AG09319 (cell line): ENCODE measurements around the gene TCIRG1.

Experiments used
- DNase-seq: peaks from one replicate; pipeline ENCODE4 v3.0.0-alpha.2; 2010; ENCODE audit warnings: low read depth; ENCODE audit errors: extremely low read depth
- CTCF ChIP-seq: IDR thresholded peaks from 2 replicates; pipeline ENCODE4 v1.5.1; 2011; ENCODE audit warnings: low read depth, mild to moderate bottlenecking, inconsistent platforms, low read length, moderate library complexity

Gene TCIRG1

GRCh38 chr11:68040101-68040956, 1.5 kb downstream of the TCIRG1 start:
- TF ChIP-seq CTCF, result no peak
- DNase-seq, result peak; percentile 35

DNA sequence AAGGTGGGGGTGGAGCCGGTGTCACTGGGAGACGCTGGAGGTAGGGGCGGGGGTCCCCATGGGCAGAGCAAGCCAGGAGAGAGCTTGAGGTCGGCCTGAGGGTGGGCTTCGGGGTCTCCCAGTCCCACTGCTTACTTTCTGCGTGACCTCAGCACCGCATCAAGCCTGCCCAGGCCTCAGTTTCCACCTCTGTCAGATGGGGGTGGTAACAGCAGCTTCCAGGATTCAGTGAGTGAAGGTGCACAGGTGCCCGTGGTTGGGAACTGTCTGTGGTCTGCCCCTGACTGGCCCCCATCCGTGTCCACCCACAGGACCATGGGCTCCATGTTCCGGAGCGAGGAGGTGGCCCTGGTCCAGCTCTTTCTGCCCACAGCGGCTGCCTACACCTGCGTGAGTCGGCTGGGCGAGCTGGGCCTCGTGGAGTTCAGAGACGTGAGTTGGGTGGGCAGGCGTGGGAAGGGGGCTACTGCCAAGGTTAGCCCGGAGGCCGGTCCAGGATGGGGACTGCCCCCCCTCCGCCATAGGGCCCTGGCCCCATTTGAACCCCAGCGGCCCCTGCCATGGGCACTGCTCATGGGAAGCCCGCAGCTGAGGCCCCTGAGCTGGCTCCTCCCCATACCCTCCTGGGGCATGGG, 2.2 kb downstream of the TCIRG1 start:
- DNase-seq, result no peak
- no peak for TF ChIP-seq CTCF

GRCh38 chr11:68041617-68042218, 2.9 kb downstream of the TCIRG1 start:
- no peak for DNase-seq
- TF ChIP-seq CTCF, result no peak

DNA sequence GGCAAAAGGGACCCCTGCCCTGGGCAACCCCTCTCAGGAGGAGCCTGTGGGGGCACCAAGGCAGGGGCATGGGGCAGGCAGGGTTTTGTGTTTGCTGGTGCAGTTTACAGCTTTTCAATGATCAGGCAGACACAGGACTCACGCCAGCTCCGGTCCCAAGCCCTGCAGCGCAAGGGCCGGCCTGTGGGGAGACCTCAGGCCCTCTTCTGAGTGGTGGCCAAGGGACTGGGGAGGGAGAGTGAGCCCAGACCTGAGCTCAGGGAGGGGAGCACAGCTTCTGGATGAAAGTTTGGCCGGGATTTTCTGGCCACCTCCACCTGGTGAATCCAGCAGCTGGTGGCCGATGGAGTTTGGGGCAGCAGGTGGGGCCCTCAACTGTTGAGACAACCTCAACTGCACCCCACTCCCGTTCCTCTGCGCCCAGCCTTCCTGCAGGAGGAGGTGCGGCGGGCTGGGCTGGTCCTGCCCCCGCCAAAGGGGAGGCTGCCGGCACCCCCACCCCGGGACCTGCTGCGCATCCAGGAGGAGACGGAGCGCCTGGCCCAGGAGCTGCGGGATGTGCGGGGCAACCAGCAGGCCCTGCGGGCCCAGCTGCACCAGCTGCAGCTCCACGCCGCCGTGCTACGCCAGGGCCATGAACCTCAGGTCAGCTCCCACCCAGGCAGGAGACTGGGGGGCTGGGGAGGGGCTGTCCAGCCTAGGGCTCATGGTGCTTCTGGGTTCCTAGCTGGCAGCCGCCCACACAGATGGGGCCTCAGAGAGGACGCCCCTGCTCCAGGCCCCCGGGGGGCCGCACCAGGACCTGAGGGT, 3.6 kb downstream of the TCIRG1 start:
- DNase-seq, result no peak
- no peak for TF ChIP-seq CTCF

GRCh38 chr11:68043029-68043348, 4.2 kb downstream of the TCIRG1 start:
- no peak for TF ChIP-seq CTCF
- DNase-seq, result no peak

GRCh38 chr11:68043349-68044144, 4.7 kb downstream of the TCIRG1 start:
- DNase-seq, result peak; percentile 14
- TF ChIP-seq CTCF, result no peak
